K562 (cell line): ENCODE results near the gene PLEKHA5. TPM values are rescaled to one million over a fixed set of nuclear protein-coding genes. Genes with fewer than 3 reads are reported as not detected.

Experiments used
- ATAC-seq: fragments of 200-7000 bp; cut with Tn5 transposase; 3 replicates; pipeline ENCODE4 v1.9.1; 2020; ENCODE audit warnings: moderate library complexity
- BruUV-seq: library from RNA; stranded (reverse); fragments of 400-500 nt; replicated peaks from 2 replicates; lab custom pipeline; 2021; lab: Mats Ljungman, UMichigan
- CTCF ChIA-PET: fragments of 300-600 bp; formaldehyde crosslinking; extraction: SDS; loops from one replicate; lab custom pipeline; 2021; ENCODE audit warnings: low intra/inter-chr PET ratio; lab: Yijun Ruan, JAX
- POLR2A ChIA-PET: fragments of 300-600, 350-650 bp; sonication (Branson Sonifier 250); formaldehyde crosslinking; extraction: SDS; loops from one replicate; lab custom pipeline; 2021; ENCODE audit warnings: antibody characterized with exemption, inconsistent platforms; lab: Yijun Ruan, JAX
- DNase-seq, 4 experiments: peaks; one replicate each; pipeline versions ENCODE4 v3.0.0 to v3.0.0-alpha.2; 2011 to 2018; ENCODE audit warnings: low spot score in 3 of 4, mixed read lengths in 3 of 4; ENCODE audit errors: extremely low read depth in 1 of 4
- FAIRE-seq: peaks from 2 replicates; lab custom pipeline; 2011; peaks lifted over from hg19 to GRCh38; lab: Jason Lieb, UNC
- H2AFZ ChIP-seq: 2 replicates; pipeline ENCODE4 v1.6.0; 2011; ENCODE audit warnings: low read depth, low read length, control low read depth, inconsistent platforms
- H3K27ac ChIP-seq: fragments of 200-600 bp; 3 replicates; pipeline ENCODE4 v1.8.0; 2011; ENCODE audit warnings: low read depth, mild to moderate bottlenecking, control low read depth, inconsistent platforms, low read length, moderate library complexity, mixed read lengths; ENCODE audit errors: extremely low read depth
- H3K27me3 ChIP-seq, 2 experiments: fragments of 300-600 bp in 1 of 2; 2 replicates in 1 of 2; 3 replicates in 1 of 2; pipeline versions ENCODE4 v1.6.0 to v1.8.0; 2011; ENCODE audit warnings: inconsistent platforms in 2 of 2, low read length in 2 of 2, mild to moderate bottlenecking in 1 of 2, mixed read lengths in 1 of 2, moderate library complexity in 1 of 2; ENCODE audit not compliant: control insufficient read depth in 2 of 2, insufficient read depth in 2 of 2
- H3K36me3 ChIP-seq: fragments of 300-600 bp; 3 replicates; pipeline ENCODE4 v1.8.0; 2011; ENCODE audit warnings: mild to moderate bottlenecking, low read length, inconsistent platforms; ENCODE audit not compliant: control insufficient read depth, insufficient read depth
- H3K4me1 ChIP-seq, 2 experiments: fragments of 200-600 bp in 1 of 2; replicated peaks in 1 of 2; 2 replicates in 1 of 2; 3 replicates in 1 of 2; pipeline versions ENCODE4 v1.5.1 to v1.8.0; 2011; ENCODE audit warnings: inconsistent platforms in 2 of 2, low read length in 2 of 2, mild to moderate bottlenecking in 1 of 2, mixed read lengths in 1 of 2, moderate library complexity in 1 of 2; ENCODE audit not compliant: control insufficient read depth in 2 of 2, insufficient read depth in 2 of 2
- H3K4me2 ChIP-seq: 2 replicates; pipeline ENCODE4 v1.6.1; 2011; ENCODE audit warnings: low read length, control low read depth, inconsistent platforms, mixed read lengths; ENCODE audit not compliant: insufficient read depth
- H3K4me3 ChIP-seq: fragments of 200-600 bp; sonication (generic), shearing (Covaris generic); 2 replicates; pipeline ENCODE4 v1.5.1; 2016; ENCODE audit warnings: control low read depth, inconsistent platforms
- H3K79me2 ChIP-seq: fragments of 200-600 bp; 3 replicates; pipeline ENCODE4 v1.8.0; 2011; ENCODE audit warnings: low read length, inconsistent platforms; ENCODE audit not compliant: control insufficient read depth, insufficient read depth
- H3K9ac ChIP-seq, 2 experiments: 2 replicates each; pipeline versions ENCODE4 v1.6.0 to v1.6.1; 2011; ENCODE audit warnings: low read depth in 2 of 2, low read length in 2 of 2, control low read depth in 1 of 2, inconsistent platforms in 1 of 2, mild to moderate bottlenecking in 1 of 2, mixed read lengths in 1 of 2; ENCODE audit not compliant: insufficient read depth in 1 of 2
- H3K9me1 ChIP-seq: one replicate; pipeline ENCODE4 v1.6.0; 2011; ENCODE audit warnings: inconsistent platforms, mild to moderate bottlenecking, low read length, moderate library complexity; ENCODE audit not compliant: control insufficient read depth, insufficient read depth
- H3K9me3 ChIP-seq: replicated peaks from 2 replicates; pipeline ENCODE4 v1.5.1; 2011; ENCODE audit warnings: low read depth, low read length, inconsistent platforms; ENCODE audit not compliant: control insufficient read depth, insufficient read depth
- H4K20me1 ChIP-seq: replicated peaks from 2 replicates; pipeline ENCODE4 v1.6.1; 2011; ENCODE audit warnings: low read length, inconsistent platforms, mixed read lengths; ENCODE audit not compliant: control insufficient read depth, insufficient read depth
- BACH1 ChIP-seq: fragments of 200-800 bp; sonication (Bioruptor generic); IDR thresholded peaks from 2 replicates; pipeline ENCODE4 v1.6.1; 2016; ENCODE audit warnings: missing genetic modification characterization, missing compliant biosample characterization
- CAMTA2 ChIP-seq: fragments of 250-450 bp; sonication (Bioruptor Pico); conservative IDR thresholded peaks from 2 replicates; pipeline ENCODE4 v1.5.1; 2022
- E2F4 ChIP-seq: sonication (generic); formaldehyde crosslinking; IDR thresholded peaks from 2 replicates; pipeline ENCODE4 v1.8.0; 2022; ENCODE audit warnings: mild to moderate bottlenecking, low read depth, missing genetic modification reagents
- FOXJ3 ChIP-seq: sonication (generic); formaldehyde crosslinking; IDR thresholded peaks from 2 replicates; pipeline ENCODE4 v1.4.0; 2020; ENCODE audit warnings: mild to moderate bottlenecking, missing genetic modification reagents
- FOXK1 ChIP-seq: sonication (generic); formaldehyde crosslinking; IDR thresholded peaks from 2 replicates; pipeline ENCODE4 v1.8.0; 2022; ENCODE audit warnings: missing genetic modification reagents, mild to moderate bottlenecking, borderline replicate concordance
- HDGF ChIP-seq: fragments of 450-650 bp; IDR thresholded peaks from 2 replicates; pipeline ENCODE4 v1.6.1; 2016
- KHSRP ChIP-seq: fragments of 450-650 bp; IDR thresholded peaks from 2 replicates; pipeline ENCODE4 v1.6.1; 2017
- MEIS2 ChIP-seq: fragments of 450-650 bp; IDR thresholded peaks from 2 replicates; pipeline ENCODE4 v1.6.1; 2014; ENCODE audit warnings: mild to moderate bottlenecking; ENCODE audit not compliant: partially characterized antibody
- NR0B1 ChIP-seq: fragments of 450-650 bp; IDR thresholded peaks from one replicate; pipeline ENCODE4 v1.6.1; 2018; ENCODE audit warnings: mild to moderate bottlenecking, moderate library complexity; ENCODE audit not compliant: partially characterized antibody
- POLR2B ChIP-seq: fragments of 450-650 bp; IDR thresholded peaks from 2 replicates; pipeline ENCODE4 v1.6.1; 2018; ENCODE audit warnings: low read depth; ENCODE audit not compliant: partially characterized antibody
- POLR3A ChIP-seq: IDR thresholded peaks from 2 replicates; pipeline ENCODE4 v1.6.1; 2011; ENCODE audit warnings: borderline replicate concordance, mild to moderate bottlenecking, moderate library complexity; ENCODE audit not compliant: insufficient read length, insufficient read depth; ENCODE audit errors: extremely low read depth
- RAD51 ChIP-seq: fragments of 450-650 bp; IDR thresholded peaks from 2 replicates; pipeline ENCODE4 v1.7.1; 2016; ENCODE audit warnings: low read depth, mild to moderate bottlenecking, borderline replicate concordance
- SMAD1 ChIP-seq: fragments of 150-350 bp; IDR thresholded peaks from 2 replicates; pipeline ENCODE4 v1.6.1; 2014; ENCODE audit warnings: low read length, low read depth; ENCODE audit not compliant: partially characterized antibody
- ZBTB2 ChIP-seq: fragments of 450-650 bp; IDR thresholded peaks from 2 replicates; pipeline ENCODE4 v1.6.1; 2016; ENCODE audit warnings: antibody characterized with exemption
- ZBTB8A ChIP-seq: fragments of 450-650 bp; IDR thresholded peaks from 2 replicates; pipeline ENCODE4 v1.6.1; 2018; ENCODE audit warnings: mild to moderate bottlenecking, moderate library complexity; ENCODE audit not compliant: partially characterized antibody
- ZNF639 ChIP-seq, 2 experiments: fragments of 200-800 bp in 1 of 2; sonication (Bioruptor generic) in 1 of 2; sonication (generic) in 1 of 2; formaldehyde crosslinking in 1 of 2; IDR thresholded peaks in 1 of 2; conservative IDR thresholded peaks in 1 of 2; 2 replicates each; pipeline versions ENCODE4 v1.5.0 to v1.6.1; 2016 to 2020; ENCODE audit warnings: missing compliant biosample characterization in 1 of 2, missing genetic modification characterization in 1 of 2, missing genetic modification reagents in 1 of 2
- WGBS: fragments of 100-300 bp; shearing (Covaris generic); methylation state at CpG from one replicate; pipeline ENCODE4 v1.1.6; 2016; ENCODE audit warnings: low coverage, mixed read lengths; ENCODE audit not compliant: insufficient coverage; ENCODE audit errors: missing lambda C conversion rate; 5-methylcytosine and 5-hydroxymethylcytosine counted together
- in situ Hi-C: fragments of 300-500 bp; cut with MboI; formaldehyde crosslinking; loops from 4 replicates; pipeline ENCODE4 v1.15.0; 2018; ENCODE audit warnings: inconsistent platforms, mixed read lengths
- intact Hi-C: fragments of 100-400 bp; cut with micrococcal nuclease; formaldehyde crosslinking; loops from 2 replicates; pipeline ENCODE4 v1.14.2; 2022
- polyA plus RNA-seq, 8 experiments: library from polyadenylated mRNA; depleted of rRNA in 4 of 8; stranded (reverse) in 5 of 8; unstranded in 3 of 8; fragments of >200 nt; fragmentation: Nextera tagmentation in 2 of 8; fragmentation: Illumina TruSeq in 1 of 8; extraction: Ambion mirVana in 2 of 8; extraction: Trizol in 1 of 8; gene quantifications; 2 replicates each; pipeline versions ENCODE4 v1.2.1 to v1.2.3, GENCODE V29; 2011 to 2014; ENCODE audit warnings: inconsistent platforms in 1 of 8, missing spikeins in 1 of 8
- total RNA-seq, 7 experiments: library from RNA; depleted of rRNA in 6 of 7; stranded (reverse); fragments of >200 nt in 6 of 7; fragmentation: Illumina TruSeq in 2 of 7; extraction: Trizol in 2 of 7; gene quantifications; 2 replicates each; pipeline versions ENCODE4 v1.2.1 to v1.2.3, GENCODE V29; 2011 to 2021; ENCODE audit warnings: low replicate concordance in 1 of 7

Gene PLEKHA5
- total and polyA plus RNA-seq, 9 of the 15 experiments (the other 6 are each of a cell fraction or from before 2014, with no cell fraction given): 7.2 to 26.2 (median 17.4) TPM

- TF ChIP-seq ZBTB2 (no peak), POLR3A (no peak), NR0B1 (no peak), CAMTA2 (CRISPR knock-in tag) (no peak)
Measured at GRCh38 chr12:19206493-19207077, 77.1 kb downstream of the PLEKHA5 start (continued).

GRCh38 chr12:19208456-19208855 is 78.9 kb downstream of the PLEKHA5 start:
- H3K27ac ChIP-seq: no peak overlapping the region
- FAIRE-seq (no peak), ATAC-seq (no peak), DNase-seq (no peak)
- BruUV-seq: no TSS peak
- H3K4me3 ChIP-seq: no peak overlapping the region
- ChIA-PET POLR2A (interaction anchor here (0.6 kb wide), 1 partner anchor 70 kb away, joined by 3 read pairs; no protein-coding TSS in a partner anchor), CTCF (no interaction called here)
- H3K9ac ChIP-seq: no peak overlapping the region
- no peaks in the 10 kb centered on the region for H3K36me3 ChIP-seq
- H3K9me1 ChIP-seq: no peaks in the 10 kb centered on the region
- no peaks in the 10 kb centered on the region; the same call in 2 of the 3 replicates for H3K79me2 ChIP-seq
- H3K4me1 ChIP-seq: no peaks in the 10 kb centered on the region; a peak in 1 of 5 replicates
- in situ Hi-C loops (no loop called here), intact Hi-C loops (no loop called here)
- no peak overlapping the region for H3K4me2 ChIP-seq
- H4K20me1 ChIP-seq: no peaks in the 10 kb centered on the region
- 50% methylated on average over 2 of the region's 2 CpGs for WGBS
- H2AFZ ChIP-seq: no peak overlapping the region
- no peaks in the 10 kb centered on the region for H3K27me3 ChIP-seq
- no peaks in the 10 kb centered on the region for H3K9me3 ChIP-seq
- TF ChIP-seq HDGF (no peak), KHSRP (no peak), BACH1 (tag) (no peak), FOXK1 (CRISPR knock-in tag) (no peak), RAD51 (no peak), E2F4 (CRISPR knock-in tag) (no peak), FOXJ3 (CRISPR knock-in tag) (no peak), POLR2B (no peak), ZNF639 (CRISPR knock-in tag; conservative IDR thresholded peaks at IDR 0.05 in 1 of 2, IDR thresholded peaks at IDR 0.05 in 1 of 2) (no peak), SMAD1 (no peak), MEIS2 (no peak), ZBTB8A (no peak)
